VCaP (cell line): ENCODE results near the gene USP36.
A peak's percentile ranks its signal among the peaks of the same experiment; 100 is the strongest.

ENCODE experiments used
- H3K27ac ChIP-seq: fragments of 450-650 bp; 2 replicates; pipeline ENCODE4 v1.5.1; 2017
- TF ChIP-seq, protein P1 (sequence below): fragments of 450-650 bp; conservative IDR thresholded peaks from 2 replicates; pipeline ENCODE4 v1.5.1; 2017; ENCODE audit warnings: mild to moderate bottlenecking, moderate library complexity

The USP36 gene

GRCh38 chr17:78831688-78832540 is 8.7 kb downstream of the USP36 start:
- TF ChIP-seq, protein P1, sequence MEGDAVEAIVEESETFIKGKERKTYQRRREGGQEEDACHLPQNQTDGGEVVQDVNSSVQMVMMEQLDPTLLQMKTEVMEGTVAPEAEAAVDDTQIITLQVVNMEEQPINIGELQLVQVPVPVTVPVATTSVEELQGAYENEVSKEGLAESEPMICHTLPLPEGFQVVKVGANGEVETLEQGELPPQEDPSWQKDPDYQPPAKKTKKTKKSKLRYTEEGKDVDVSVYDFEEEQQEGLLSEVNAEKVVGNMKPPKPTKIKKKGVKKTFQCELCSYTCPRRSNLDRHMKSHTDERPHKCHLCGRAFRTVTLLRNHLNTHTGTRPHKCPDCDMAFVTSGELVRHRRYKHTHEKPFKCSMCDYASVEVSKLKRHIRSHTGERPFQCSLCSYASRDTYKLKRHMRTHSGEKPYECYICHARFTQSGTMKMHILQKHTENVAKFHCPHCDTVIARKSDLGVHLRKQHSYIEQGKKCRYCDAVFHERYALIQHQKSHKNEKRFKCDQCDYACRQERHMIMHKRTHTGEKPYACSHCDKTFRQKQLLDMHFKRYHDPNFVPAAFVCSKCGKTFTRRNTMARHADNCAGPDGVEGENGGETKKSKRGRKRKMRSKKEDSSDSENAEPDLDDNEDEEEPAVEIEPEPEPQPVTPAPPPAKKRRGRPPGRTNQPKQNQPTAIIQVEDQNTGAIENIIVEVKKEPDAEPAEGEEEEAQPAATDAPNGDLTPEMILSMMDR, result no peak
- H3K27ac ChIP-seq, result peak overlapping the region; percentile 70

GRCh38 chr17:78829477-78829876 is 11.1 kb downstream of the USP36 start:
- TF ChIP-seq, protein P1, result no peak
- H3K27ac ChIP-seq, result no peak overlapping the region

DNA sequence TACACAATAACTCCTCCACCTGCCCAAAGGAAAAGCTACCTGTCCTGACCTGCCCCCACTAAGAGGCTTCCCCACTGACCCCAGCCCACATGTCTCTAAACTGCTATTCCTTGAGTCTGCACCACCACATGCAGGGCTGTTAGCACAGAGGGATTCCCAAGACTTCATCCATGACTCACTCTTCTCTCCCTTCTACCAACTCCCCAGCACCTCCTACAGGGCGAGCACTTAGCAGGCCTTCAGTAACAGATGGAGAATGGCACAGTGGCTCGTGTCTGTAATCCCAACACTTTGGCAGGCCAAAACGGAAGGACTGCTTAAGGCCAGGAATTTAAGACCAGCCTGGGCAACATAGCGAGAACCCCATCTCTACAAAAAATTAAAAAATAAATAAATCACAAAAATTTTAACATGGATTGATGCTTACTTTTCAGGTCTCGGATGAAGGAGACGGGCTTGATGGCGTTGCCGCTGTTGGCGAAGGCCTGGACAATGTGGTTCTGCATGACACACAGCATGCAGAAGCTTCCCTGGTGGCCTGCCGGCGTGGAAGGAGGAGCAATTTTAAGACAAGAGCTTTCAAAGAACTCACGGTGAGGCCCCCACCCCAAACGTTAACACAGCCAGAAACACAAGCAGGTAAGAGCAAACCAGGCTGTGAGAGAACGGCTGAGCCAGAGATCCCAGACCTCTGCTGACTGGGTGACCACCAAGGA is 12.0 kb downstream of the USP36 start:
- H3K27ac ChIP-seq, result no peak overlapping the region
- TF ChIP-seq, protein P1, result no peak

DNA sequence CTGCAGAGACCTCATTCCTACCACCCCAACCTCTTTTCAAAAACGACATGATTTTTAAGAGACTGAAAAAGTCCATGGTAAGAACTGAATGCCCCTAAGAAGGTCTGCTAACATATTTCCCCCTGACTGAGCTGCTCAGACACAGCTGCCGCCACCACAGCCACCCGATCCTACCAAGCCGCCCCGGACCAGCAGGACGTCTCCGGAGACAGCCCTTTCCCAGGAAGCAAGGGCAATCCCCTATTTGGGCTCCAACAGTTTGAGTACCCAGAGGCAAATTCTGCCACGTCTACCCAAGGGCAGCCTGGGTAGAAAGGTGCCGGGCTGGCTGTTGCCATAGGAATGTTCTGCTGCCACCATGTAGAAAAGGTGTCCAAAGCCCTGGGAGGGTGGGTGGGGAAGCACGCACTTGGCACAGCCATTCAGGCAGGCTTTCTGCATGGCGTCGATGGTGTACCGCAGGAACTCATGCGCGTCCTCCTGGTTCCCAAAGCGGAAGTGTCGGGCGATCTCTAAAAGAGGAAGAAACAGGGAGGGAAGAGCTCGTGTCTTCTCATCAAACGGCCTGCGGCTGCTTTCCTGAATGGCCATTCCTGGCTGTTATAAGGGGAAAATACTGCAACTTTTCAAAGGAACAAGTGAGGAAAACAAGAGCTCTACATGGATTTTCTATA is 13.6 kb downstream of the USP36 start:
- H3K27ac ChIP-seq, result no peak overlapping the region
- TF ChIP-seq, protein P1, result no peak

- TF ChIP-seq, protein P1, result no peak
- H3K27ac ChIP-seq, result no peak overlapping the region
Observed at GRCh38 chr17:78826421-78826820, 14.2 kb downstream of the USP36 start.

DNA sequence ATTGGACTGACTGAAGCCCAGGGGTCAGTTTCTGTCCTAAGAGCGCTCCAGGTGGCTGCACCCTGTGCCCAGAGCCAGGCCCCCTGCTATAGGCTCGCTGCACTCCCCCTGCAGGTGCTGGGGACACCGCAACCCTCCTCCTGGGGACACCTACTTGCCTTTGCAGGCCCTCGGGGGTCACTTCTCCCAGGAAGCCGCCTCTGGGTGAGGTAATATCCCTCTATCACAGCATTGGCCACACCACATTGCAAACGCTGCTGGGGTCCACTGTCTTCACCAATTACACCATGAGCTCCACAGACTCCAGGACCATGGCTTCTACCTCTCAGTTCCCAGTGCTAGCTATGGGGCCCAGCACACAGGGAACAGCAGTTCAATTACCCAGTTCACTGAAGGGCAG is 14.9 kb downstream of the USP36 start:
- TF ChIP-seq, protein P1, result no peak
- no peak overlapping the region for H3K27ac ChIP-seq

- TF ChIP-seq, protein P1, result no peak
- no peak overlapping the region for H3K27ac ChIP-seq
Observed at GRCh38 chr17:78824240-78824639, 16.4 kb downstream of the USP36 start.
